ENCODE data around the gene C1orf56.

DNA sequence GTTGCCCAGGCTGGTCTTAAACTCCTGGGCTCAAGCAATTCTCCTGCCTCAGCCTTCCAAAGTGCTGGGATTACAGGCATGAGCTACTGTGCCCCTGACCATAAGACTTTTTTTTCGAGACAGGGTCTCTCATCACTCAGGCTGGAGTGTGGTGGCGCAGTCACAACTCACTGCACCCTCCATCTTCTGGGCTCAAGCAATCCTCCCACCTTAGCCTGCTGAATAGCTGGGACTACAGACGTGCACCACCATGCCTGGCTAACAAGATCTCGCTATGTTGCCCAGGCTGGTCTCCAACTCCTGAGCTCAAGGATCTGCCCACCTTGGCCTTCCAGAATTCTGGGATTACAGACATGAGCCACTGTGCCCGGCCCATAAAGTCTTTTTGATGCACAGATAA, 1.9 kb downstream of the C1orf56 start:
- TF ChIP-seq, protein P1, sequence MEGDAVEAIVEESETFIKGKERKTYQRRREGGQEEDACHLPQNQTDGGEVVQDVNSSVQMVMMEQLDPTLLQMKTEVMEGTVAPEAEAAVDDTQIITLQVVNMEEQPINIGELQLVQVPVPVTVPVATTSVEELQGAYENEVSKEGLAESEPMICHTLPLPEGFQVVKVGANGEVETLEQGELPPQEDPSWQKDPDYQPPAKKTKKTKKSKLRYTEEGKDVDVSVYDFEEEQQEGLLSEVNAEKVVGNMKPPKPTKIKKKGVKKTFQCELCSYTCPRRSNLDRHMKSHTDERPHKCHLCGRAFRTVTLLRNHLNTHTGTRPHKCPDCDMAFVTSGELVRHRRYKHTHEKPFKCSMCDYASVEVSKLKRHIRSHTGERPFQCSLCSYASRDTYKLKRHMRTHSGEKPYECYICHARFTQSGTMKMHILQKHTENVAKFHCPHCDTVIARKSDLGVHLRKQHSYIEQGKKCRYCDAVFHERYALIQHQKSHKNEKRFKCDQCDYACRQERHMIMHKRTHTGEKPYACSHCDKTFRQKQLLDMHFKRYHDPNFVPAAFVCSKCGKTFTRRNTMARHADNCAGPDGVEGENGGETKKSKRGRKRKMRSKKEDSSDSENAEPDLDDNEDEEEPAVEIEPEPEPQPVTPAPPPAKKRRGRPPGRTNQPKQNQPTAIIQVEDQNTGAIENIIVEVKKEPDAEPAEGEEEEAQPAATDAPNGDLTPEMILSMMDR (IDR thresholded peaks at IDR 0.05; ENCODE audit: low read depth, low read length, poor library complexity, severe bottlenecking), result no peak
- no peak for TF ChIP-seq EZH2phosphoT487 (IDR thresholded peaks at IDR 0.05; ENCODE audit: borderline replicate concordance, low read length)

All from DOHH2 (cell line).